ENCODE results near the gene RNF126. TPM values are rescaled to one million over a fixed set of nuclear protein-coding genes. Genes with fewer than 3 reads are reported as not detected.
"Not testable (repeated sequence)": the region's sequence is repeated elsewhere in the genome, so short reads cannot be mapped to it uniquely, and the experiment has no call there.

RNF126 gene
- polyA plus RNA-seq, 1 donor: 32.3 TPM

DNA sequence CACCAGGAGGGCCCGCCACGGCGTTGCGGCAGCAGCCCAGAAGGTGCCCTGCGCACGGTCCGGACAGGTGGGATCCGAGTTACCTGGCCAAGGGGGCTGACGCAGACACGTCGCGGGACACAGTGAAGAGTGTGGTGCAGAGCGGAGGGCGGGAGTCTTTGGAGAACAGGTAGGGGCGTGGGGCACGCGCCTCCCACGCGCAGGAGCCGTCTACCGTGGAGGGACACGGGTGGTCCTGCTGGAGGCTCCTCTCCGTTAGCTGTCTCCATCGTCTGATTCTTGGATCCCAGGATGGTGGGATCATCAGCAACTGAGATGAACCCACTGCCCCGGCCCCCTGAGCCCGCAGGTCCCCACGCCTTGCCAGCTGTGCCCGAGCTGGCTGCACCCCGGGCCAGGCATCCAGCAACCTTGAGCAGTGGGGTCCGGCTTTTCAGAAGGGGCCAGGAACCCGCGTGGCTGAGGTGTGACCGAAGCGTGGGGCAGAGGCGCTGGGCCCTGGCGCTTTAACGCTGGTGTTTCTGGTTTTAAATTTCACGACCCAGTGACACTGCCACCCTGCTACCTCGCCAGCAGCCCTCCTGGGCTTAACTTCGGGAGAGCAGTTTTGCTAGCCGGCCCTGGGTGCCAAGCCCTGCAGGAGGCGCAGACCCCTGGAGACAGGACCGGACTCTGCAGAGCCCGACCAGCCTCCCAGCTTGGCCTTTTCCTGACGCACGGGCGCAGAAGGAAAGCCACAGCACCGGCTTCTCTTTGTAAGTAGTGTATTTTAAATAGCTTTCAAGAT, 16.0 kb downstream of the RNF126 start:
- DNase-seq: no peak

DNA sequence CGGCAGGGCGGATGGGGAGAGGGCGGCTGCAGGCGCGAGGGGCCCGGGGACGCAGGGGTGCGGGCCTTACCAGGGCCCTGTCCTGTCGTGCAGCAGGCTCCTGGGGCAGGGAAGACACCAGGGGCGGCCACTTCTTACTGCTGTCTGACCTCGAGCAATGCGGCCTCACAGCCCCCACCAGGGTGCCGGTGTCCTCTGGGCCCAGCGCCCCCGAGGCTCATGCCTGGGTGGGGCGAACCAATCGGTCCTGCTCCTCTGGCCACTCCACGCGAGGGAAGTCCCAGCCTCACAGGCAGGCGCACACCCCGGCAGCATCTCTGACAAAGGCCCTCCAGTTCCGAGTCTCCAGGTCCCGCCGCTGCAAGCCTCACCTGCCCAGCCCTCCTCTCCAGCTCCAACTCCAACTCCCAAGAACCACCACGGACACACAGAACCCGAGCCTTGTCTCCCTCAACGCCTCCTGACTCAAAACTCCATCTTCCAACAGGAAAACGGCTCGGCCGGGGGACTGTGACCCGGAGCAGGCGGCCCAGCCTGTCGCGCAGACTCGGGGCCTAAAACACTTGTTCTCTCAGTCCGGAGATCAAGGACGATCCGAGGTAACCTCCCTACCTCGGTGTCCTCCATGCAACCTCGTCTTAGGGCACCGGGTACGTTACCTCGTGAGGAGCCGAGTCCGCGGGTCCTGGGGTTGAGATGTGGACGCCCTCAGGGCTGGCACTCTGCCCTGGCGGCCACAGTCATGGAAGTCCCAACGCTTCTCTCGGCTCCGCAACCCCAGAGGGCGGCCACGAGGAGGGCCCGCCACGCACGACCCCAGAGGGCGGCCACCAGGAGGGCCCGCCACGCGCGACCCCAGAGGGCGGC, 16.9 kb downstream of the RNF126 start:
- DNase-seq: no peak

GRCh38 chr19:644789-645188, 18.2 kb downstream of the RNF126 start:
- DNase-seq: no peak

GRCh38 chr19:644363-644762, 18.7 kb downstream of the RNF126 start:
- no peak for DNase-seq

DNA sequence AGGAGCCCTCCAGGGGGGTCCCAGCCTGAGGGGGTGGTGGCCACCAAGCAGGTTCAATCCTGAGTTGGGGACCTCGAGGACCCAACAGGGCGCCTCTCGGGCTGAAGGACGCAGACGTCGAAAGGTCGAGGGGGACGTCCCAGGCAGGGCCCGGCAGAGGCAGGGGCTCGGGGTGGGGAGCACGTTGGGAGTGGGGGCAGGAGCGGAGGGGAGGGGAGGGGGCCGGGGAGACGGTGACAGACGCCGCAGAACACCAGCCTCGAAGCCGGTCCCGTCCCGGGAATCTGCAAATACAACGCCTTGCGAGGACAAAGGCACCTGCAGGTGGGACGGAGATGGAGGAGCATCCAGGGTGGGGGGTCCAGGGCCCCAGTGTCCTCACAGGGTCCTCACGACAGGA, 19.3 kb downstream of the RNF126 start:
- no peak for DNase-seq

DNA sequence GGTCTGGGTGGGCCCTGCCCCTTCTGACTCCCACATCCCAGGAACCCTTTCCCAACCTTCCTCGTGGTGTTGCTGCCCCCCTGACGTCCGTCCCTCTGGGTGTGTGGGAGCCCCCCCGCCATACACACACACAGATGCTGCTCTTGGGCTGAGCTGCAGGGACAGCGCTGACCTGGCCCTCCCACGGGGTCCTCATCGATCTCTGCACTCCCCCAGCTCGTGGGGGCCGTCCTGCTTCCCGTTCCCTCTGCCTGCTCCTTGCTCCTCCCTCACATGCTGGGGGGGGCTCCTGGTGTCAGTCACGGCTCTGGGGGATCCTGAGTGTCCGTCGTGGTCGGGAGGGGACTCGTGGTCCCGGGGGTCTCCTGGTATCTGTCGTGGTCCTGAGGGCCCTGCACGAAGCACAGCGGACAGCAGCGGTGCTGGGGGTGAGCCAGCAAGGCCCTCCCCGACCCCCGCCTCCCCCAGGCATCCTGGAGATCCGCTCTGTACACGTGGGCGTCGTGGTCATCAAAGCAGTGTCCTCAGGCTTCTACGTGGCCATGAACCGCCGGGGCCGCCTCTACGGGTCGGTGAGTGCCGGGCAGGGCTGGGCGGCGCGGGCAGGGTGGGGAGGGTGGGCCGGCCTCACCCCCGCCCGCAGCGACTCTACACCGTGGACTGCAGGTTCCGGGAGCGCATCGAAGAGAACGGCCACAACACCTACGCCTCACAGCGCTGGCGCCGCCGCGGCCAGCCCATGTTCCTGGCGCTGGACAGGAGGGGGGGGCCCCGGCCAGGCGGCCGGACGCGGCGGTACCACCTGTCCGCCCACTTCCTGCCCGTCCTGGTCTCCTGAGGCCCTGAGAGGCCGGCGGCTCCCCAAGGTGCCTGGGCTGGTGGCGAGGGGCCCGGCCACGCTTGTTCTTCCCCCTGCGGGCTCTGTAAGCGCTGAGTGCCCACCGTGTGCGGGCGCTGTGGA, 20.0 kb downstream of the RNF126 start:
- no peak for DNase-seq

DNA sequence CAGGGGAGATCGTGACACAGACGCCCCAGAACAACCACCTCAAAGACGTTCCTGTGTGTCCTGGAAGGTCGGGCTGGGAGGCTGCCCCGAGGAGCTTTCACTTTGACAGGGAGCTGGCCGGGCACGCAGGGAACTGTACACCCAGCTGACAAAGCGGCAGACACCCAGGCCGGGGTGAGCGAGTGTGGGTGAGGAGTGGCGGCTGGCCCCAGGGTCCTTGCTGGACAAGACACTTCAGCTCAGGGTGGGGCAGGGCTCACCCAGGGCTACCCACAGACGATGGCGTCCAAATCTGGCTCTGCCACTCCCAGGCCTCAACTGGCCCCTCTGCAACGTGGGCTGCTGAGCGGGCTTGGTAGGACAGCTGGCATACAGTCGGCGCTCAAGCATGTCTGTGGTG, 21.3 kb downstream of the RNF126 start:
- no peak for DNase-seq

- no peak for DNase-seq
These were observed 22.3 kb downstream of the RNF126 start for GRCh38 chr19:640606-641189.

DNA sequence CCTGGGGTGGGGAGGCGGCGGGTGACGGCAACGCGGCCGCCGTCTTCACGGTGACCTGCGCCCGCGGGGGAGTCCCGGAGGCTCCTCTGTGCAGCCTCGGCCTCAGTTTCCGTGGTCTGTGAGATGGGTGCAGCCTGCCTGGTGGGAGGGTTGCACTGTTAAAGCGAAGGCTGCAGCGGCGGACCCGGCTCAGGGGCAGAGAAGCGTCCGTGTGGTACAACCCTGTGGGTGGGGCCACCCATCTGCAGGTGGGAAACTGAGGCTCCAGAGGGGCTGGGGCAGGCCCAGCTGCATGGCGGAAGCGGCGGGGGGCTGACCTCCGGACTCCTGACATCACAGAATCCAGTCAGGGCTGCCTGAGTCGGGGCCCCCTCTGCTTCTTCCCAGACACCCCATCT, 22.9 kb downstream of the RNF126 start:
- no peak for DNase-seq

- peak; percentile 84 for DNase-seq
These were observed 23.5 kb downstream of the RNF126 start, which contains the start of gene FGF22 for GRCh38 chr19:639253-640160. Gene FGF22, plus strand, starts transcription at chr19:639879. Its CDS starts 47 bp downstream, at chr19:639926.

DNA sequence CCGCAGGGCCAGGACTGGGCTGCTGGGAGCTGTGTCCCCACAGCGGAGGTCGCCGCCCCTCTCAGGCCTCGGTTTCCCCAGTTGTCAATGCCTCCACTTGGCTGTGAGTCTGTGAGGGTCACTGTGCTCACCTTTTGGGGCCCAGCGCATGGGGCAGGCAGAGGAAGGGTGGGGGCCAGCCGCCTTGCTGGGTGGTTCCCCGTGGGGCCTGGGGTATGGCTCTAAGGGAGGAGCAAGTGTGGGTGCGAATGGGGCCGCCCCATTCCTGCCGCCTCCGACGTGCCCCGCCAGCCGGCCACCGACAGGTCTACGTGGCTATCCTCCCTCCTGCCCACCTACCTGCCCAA, 24.1 kb downstream of the RNF126 start:
- no peak for DNase-seq

DNA sequence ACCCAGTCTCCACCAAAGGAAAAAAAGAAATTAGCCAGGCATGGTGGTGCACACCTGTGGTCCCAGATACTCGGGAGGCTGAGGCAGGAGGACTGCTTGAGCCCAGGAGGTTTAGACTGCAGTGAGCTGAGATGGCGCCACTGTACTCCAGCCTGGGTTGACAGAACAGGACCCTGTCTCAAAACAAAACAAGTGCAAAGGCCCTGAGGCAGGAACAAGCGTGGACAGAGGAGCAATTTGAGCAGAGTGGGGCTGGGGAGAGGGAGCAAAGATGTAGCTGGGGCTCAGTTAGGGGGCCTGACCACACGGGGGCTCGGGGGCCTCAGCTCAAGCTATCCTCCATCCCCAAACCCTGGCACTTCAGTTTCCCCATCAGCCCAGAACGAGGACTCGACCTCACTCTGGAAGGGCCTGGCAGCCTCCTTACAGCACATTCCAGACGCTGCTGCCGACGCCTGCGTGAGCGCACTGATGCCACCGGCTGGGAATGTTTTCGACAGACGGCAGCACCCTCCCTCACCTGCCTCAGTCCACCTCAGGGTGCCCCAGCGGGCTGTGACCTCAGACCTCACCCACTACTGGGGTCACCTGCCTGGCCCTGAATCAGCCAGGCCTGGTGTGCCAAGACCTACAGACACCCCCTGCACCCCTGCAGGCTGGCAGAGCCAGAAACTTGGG, 27.9 kb downstream of the RNF126 start:
- no peak for DNase-seq

DNA sequence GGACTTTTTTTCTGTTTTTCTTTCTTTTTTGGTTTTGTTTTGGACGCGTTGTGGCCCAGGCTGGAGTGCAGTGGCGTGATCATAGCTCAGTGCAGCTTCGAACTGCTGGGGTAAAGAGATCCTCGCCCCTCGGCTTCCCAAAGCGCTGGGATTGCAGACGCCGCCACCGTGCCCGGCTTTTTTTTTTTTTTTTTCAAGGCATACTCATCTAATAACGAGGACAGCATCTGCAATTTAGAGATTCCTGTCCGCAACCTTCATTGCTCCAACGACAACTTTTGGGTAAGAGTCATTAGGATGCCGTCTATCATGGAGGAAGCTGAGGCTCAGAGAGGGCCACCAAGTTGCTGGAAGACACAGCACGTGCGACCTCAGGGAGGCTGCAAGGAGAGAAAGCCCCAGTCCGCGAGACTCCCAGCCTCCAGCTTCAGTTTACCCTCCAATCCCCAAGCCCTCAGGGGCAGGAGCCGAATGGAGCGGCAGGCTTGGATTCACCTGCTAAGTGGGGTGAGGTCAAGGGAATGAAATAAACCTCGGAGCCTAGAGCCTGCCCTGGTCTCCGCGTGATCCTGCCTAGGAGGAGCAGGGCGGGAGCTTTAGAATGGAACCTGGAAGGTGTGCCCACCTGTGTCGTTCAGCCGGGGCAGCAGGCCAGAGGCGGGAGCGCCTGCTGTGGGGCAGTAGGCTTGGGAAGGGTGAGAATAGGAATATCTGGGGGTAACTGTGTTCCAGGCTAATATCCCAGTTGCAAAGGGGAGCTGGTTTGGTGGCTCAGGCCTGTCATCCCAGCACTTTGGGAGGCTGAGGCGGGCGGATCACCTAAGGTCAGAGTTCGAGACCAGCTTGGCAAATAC, 29.0 kb downstream of the RNF126 start:
- DNase-seq: no peak

GRCh38 chr19:633068-633785, 29.8 kb downstream of the RNF126 start, which contains the start of gene POLRMT:
Gene POLRMT, minus strand, starts transcription at chr19:633537. Its CDS starts 25 bp downstream, at chr19:633512.
- peak; percentile 99 for DNase-seq

GRCh38 chr19:632579-633067, 30.4 kb downstream of the RNF126 start:
- no peak for DNase-seq

DNA sequence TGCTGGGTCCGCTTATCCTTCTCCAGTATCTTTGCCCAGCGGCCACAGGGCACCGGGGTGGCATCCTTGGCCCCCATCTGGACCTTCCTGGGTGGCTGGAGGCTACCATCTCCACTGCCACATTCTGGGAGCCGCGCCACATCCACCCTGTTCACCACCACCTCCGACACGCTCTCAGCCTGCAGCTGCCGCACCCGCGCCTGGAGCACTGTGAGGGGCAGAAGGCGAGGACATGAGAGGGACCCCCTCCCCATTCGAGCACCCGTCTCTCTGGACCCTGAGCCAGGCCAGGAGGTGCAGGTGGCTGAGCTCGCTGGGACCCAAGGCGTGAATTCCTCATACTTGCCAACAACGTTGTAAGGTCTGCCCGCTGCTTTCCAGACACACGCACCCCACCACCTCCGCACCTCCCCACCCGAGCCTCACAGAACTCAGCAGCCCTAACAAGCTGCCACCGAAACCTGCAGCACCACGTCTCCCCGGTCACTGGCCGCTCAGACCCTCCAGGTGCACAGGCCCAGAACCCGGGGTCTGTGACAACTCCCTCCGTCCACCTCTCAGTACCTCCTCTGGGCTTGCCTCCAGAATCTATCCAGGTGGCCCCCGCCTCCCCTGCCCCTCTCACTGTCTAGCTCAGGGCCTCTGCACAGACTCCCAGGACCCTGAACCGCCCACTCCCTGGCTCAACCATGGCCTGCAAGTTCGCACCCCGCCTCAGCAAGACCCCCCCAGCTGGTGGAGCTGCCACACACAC, 32.9 kb downstream of the RNF126 start:
- DNase-seq: no peak

- DNase-seq: not testable (repeated sequence)
These were observed 33.5 kb downstream of the RNF126 start for GRCh38 chr19:629515-629914.

DNA sequence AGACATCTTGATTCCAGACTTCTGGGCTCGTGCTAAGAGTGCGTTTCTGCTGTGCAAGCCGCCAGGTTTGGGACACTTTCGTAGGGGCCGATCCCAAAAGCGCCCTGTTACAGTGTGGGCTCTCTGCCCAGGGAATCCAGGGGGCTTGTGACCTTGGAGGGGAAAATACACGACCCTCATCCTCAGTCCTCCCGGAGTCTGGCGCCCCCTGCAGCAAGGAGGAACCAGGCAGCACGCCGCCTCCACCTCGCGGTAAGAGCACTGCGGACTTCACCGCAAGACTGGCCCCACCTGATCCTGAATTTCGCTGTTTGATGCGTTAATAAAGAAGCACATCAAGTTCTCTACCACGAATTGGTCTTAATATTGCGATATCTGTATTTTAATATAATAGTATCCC, 34.8 kb downstream of the RNF126 start:
- no peak for DNase-seq

All from hindlimb muscle (tissue), 1 donor.